ENCODE data around the gene IL1F10.

Gene IL1F10

DNA sequence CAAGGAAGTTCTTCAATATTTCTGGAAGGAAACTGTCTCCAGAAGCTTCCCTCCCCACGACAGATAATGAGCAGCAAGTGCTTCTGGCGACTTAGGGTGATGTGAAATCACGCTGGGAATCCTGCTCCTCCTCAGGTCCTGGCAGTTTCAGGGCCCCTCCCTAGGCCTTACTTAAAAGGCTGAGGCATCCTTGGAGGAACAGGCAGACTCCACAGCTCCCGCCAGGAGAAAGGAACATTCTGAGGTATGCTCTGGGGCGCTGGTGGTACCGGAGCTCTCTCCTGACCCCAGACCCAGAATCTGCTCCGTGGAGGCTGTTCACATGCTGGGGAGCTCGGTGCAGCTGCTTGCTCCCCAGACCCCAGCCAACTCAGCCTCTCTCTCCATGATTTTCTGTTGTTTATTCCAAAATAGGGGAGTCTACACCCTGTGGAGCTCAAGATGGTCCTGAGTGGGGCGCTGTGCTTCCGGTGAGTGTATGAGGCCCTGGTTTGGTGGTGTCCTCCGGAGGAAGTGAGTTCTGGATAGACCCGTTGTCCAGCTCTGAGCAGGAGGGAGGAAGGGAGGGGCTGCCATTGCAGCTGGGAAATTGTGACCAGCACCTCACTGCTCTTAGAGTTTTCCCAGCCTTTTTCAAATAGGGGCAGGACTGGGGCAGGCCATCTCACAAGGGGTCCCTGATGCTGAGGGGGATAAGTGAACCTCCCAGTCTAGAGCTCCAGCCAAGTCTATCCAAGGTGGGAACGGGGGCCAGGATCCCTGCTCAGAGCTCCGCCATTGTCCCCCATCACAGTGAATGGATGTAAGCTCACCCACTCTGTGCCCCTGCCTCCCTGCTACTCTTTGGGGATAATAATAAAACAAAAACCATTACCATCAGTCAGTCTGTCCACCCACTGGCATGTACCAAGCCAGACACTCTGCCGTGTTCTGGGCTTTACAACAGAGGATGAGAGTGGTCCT, 8.5 kb upstream of the IL1F10 start, which contains the start of gene IL36RN:
TSS of gene IL36RN (plus strand) at position 201 of the 963 bp plus-strand sequence. CDS start at position 442, 241 bp downstream.
- DNase-seq: no peak

DNA sequence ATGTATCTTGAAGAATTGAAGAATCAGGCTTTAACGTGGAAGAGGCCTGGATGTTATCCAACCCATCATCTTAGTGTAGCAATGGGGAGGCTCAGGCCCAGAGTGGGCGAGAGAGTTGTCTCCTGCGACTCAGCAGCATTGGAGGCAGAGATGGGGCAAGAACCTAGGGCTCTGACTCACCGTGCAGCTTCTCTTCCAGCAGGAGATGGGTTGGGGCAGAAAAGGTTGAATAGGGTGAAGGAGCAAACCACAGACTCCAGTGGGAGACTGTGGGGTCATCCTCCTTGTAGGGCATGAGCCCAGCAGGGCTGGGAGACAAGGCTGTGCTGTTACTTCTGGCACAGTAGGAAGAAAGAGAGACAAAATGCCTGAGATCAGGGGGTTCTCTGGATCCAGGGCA, 7.4 kb upstream of the IL1F10 start:
- DNase-seq: no peak

DNA sequence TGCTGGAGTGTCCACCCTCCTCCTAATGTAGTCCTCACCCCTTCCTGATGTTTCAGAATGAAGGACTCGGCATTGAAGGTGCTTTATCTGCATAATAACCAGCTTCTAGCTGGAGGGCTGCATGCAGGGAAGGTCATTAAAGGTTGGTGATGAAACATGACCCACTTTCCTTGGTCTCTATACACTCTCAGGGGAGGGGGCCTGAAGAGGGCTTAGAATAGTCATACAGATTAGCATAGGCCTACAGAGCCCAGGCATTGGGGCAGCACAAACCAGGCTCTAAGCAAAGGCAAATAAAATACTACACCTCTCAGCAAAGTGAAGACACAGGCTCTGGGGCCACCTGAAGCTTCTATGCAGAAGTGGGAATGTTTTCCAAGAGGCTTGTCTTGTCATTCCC, 7.0 kb upstream of the IL1F10 start:
- no peak for DNase-seq

DNA sequence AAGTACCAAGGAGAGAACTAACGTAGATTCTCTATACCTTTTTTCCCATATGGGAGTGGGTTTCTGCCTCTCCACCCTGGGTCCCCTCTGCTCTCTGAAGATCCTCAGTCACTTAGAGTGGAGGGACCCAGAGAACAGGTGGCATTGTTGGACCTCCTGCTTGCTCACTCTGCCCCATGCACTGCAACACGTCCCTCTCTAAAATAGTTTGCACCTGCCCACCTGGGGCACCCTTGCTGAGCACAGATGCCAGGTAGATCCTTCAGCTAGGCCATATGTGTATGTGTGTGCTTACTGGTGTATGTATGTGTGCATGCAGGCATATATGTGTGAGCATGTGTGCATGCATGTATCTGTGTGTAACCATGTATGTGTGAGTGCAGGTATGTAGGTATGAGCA, 6.5 kb upstream of the IL1F10 start:
- no peak for DNase-seq

DNA sequence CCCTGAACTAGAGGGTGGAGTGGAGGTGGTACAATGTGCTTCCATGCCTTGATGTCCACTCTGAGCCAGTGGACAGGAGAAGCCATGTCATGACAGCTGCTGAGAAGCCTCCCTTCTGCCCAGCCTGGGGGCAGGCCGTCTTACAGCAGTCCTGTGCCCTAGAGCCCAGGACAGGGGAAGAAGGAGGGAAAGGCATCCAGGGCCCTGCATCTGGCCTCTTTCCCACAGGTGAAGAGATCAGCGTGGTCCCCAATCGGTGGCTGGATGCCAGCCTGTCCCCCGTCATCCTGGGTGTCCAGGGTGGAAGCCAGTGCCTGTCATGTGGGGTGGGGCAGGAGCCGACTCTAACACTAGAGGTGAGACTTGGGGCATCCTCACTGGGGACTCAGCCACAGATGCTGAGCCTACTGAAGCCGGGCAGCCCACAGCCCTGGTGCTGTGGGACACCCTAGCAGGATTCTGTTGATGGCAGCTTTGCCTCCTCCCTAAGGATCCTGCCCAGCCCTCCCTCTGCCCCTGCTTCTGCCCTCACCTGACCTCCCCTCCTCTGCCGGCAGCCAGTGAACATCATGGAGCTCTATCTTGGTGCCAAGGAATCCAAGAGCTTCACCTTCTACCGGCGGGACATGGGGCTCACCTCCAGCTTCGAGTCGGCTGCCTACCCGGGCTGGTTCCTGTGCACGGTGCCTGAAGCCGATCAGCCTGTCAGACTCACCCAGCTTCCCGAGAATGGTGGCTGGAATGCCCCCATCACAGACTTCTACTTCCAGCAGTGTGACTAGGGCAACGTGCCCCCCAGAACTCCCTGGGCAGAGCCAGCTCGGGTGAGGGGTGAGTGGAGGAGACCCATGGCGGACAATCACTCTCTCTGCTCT, 5.6 kb upstream of the IL1F10 start:
- DNase-seq: no peak

DNA sequence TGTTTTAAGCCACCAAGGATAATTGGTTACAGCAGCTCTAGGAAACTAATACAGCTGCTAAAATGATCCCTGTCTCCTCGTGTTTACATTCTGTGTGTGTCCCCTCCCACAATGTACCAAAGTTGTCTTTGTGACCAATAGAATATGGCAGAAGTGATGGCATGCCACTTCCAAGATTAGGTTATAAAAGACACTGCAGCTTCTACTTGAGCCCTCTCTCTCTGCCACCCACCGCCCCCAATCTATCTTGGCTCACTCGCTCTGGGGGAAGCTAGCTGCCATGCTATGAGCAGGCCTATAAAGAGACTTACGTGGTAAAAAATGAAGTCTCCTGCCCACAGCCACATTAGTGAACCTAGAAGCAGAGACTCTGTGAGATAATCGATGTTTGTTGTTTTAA, 3.5 kb upstream of the IL1F10 start:
- no peak for DNase-seq

DNA sequence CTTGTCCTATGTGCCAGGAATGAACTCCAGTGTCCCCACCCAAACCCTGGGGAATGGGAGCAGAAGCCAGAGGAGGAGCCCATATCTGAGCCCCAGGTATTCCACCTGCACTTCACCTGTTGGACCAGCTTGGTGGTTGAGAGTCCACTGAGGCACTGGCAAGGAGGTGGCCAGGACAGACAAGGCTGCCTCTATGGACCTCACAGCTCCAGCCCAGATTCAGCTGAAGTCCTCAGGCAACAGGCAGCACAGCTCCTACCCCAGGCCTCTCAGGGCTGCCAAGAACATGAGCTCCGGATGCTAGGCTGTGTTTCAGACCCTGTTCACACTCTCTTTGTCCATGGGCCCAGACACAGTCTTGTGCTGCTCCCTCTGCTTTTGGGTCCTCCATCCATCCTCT, 2.9 kb upstream of the IL1F10 start:
- no peak for DNase-seq

DNA sequence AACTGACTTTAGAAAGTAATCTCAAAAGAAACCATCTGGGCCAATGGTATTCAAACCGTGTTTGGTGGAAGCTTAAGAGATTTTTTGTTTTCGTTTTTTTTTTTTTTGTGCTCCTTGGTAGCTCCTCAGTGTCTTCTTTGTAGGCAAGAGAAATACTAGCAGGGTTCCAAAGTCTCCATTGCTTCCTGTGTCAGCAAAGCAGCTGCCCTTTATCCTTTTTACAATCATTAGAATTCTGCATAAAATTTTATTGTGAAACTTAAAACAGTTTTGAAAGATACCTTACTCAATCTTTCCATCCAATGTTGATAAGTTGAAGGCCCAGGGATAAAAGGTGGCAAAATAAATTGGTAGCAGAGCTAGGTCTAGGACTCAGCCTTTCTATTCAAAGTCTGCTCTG, 479 bp downstream of the IL1F10 start:
- DNase-seq: no peak

DNA sequence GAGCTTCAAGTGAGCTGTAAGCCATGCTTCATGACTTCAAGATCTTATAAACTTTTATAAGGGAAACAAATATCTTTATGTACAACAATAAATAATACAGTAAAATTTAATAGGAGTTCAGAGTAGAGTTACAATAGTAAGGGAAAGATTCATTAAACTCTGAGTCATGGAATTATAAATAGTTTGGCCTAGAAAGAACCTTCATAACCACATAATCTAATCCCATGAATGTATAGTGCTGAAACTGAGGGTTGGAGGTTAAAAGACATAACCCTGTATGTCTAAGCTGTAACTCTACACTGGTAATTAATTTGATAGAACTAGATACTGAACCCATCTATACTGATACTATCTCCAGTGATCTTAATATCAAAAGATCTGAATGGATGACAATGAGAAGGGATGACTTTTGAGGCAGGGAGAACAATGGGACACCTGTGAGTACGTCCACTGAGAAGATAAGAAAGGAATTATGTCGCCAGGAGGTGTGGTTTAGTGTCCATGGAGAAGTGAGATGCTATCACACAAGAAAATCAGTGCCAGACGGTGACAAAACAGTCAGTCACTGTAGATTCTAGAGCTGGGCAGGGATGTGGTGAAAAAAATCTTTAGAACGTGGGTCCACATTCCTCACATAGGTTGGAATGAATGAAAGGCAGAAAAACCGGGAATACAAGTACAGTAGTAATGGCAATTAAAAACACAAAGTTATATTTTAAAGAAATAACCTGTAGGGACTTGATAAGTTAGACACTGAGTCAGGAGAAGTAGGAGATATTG, 1.1 kb downstream of the IL1F10 start:
- DNase-seq: no peak

DNA sequence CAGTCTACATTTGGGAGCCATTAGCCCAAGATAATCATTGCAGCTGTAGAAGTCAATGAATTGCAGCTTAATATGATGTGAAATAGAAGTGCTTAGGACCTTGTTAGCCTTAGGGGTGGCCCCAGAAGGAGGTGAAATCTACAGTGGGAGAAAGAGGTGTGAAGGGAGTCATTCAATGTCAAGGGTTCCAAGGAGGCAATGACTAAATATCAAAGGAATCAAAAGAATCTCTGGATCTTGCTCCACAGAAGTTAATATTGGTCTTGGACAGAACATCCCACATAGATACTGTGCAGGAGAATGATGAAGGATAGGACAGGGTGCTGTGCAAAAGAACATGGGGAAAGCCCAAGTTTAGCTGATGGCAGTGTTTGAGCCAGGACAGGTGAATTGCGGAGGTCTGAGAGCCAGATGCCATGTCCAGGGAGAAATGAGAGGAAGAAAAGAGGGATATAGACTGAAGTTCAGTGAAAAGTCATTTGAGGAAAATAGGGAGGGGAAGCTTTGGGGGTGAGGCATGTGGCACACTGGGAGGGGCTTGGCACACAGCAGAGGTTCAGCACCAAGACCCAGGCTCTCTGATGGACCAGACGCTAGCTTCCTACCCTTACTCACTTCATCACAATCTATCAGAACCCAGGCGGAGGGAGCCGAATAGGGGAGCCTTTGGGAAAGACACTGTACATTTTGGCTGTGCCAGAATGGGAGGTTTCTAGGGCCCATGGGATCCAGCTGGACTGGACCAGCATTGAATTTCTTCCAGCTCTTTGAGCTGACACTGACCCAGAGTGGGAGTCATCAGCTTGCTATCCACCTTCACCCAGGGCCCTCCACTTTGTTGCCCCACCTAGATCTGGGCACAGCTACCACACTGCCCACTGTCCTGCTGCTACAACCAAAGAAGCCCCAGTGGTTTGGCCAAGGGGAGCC, 2.2 kb downstream of the IL1F10 start:
- DNase-seq: no peak

DNA sequence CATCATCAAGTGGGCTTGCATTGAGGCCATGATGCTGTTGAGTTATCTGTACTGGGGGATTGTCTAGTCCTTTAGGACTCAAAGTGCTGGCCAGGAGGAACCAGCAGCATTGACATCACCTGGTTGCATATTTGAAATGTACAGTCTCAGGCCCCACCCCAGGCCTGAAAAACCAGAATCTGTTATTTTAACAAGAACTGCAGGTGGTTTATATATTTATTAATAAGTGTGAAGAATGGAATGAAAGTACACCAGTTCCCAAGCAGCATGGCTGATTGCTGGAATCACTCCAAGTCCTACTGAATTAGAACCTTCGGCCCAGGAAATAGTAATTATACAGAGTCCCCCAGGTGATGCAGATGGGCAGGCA, 2.8 kb downstream of the IL1F10 start:
- DNase-seq: no peak

DNA sequence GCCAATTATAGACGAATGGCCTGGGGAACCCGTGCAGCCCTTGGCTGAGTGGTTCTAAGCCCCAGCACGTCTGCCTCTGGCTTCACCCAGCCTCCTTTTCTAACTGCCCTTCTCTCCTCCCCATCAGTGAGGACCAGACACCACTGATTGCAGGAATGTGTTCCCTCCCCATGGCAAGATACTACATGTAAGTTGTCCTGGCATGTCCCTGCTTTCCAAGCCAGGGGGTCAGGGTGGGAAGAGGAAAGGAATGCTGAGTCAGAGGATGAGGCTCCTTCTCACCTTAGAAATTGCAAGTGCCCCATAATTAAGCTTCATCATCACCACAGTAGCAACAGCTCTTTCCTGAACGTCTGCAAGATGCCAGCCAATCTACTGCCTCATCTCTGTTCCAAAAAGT, 4.8 kb downstream of the IL1F10 start:
- no peak for DNase-seq

DNA sequence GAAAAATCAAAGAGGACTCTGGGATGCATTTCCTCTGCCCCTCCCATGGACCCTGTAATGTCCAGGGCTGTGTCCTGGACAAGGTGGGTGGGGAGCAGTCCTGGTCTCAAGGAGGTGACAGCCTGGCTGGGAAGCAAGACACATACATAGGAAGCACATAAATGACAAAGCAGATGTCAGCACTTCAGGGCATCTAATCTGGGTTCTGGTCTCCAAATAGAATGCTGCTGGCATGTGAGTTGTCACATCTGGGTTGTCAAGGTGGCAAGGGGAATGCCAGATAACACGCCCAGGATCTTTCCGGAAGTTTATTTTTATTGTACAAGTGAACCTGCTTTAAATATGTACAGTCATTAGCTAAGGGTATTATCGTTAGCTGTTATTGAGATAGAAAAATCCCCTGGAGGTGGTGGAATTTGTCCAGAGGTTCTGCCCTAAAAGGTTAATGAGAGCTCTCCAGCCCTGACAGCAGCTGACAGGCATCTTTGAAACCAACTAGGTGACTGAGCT, 5.6 kb downstream of the IL1F10 start:
- no peak for DNase-seq

DNA sequence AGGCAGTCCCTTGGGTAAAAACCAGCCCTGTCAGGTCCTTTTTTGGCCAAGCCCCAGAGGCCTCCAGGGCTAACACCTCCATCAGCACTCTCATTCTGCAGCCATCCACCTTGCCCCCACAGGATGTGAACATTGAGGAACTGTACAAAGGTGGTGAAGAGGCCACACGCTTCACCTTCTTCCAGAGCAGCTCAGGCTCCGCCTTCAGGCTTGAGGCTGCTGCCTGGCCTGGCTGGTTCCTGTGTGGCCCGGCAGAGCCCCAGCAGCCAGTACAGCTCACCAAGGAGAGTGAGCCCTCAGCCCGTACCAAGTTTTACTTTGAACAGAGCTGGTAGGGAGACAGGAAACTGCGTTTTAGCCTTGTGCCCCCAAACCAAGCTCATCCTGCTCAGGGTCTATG, 7.3 kb downstream of the IL1F10 start:
- DNase-seq: no peak

DNA sequence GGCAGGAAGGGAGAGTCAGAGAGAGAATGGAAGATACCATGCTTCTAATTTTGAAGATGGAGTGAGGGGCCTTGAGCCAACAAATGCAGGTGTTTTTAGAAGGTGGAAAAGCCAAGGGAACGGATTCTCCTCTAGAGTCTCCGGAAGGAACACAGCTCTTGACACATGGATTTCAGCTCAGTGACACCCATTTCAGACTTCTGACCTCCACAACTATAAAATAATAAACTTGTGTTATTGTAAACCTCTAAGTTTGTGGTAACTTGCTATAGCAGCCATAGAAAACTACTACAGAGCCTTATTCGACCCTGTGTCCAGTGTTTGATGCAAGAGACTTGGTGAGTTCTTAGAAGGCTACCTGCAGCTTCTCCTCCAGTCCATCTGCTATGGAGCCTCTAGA, 7.8 kb downstream of the IL1F10 start:
- no peak for DNase-seq

DNA sequence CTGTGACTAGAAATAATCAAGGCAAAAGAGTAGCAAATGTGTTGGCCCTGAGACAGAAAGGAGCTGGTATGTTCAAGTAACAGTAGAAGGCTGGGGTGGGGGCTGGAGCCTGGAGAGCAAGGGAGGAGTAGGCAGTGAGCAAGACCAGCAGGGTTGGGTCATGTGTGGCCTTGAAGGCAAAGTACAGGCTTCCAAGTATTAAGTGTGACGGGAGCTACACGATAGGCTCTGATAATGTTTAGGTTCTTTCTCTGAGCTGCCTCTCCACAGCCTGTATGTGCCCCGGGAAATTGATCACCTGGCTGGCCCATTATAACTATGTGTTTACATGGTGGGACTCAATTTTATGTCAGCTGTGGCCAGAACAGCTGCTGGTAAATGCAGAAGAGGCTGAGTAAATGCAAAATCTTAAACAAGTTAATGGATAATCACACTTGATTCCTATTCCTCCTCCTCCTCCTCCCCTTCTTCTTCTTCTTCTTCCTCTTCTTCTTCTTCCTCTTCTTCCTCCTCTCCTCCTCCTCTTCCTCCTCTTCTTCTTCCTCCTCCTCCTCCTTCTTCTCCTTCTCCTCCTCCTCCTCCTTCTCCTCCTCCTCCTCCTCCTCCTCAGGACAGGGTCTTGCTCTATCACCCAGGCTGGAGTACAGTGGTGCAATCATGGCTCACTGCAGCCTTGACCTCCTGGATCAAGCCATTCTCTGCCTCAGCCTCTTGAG, 9.3 kb downstream of the IL1F10 start:
- DNase-seq: no peak

DNA sequence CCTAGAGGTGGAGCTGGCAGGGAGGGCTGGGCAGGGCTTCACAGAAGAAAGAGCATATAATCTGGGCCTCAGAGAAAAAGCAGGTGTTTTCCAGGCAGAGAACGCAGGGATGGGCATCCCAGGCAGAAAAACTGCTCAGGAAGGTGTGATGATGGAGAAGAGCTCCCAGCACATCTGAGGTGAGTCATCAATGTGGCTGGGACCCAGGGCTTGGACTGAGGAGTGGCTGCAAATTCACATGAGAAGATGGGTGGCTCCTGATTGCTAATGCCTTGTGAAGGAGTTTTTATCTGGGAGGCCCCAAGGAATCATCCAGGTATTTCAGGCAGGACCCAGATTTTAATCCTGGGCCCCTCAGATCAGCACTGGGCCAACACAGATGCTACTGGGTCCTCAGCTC, 10.2 kb downstream of the IL1F10 start:
- DNase-seq: no peak

DNA sequence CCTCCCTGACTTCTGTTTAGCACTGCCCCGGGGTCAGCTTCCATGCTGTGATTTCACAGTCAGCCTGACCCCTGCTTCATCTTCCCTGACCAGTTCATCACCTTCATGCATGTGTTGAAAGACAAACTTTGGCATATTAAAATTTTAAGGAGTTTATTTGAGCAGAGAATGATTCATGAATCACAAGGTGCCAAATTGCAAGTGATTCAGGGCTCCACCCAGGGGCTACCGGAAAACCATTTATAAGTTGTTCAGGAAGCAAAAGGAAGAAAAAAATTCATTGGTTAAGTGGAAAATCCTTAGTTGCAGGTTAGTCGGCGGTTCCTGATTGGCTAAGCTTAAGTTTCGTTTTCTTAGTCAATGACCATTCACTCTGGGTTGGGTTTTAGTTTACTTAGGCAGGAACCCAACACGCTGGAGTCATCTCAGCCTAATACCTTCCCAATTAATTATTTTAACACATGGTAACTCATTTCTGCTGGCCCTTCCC, 10.6 kb downstream of the IL1F10 start:
- DNase-seq: no peak

DNA sequence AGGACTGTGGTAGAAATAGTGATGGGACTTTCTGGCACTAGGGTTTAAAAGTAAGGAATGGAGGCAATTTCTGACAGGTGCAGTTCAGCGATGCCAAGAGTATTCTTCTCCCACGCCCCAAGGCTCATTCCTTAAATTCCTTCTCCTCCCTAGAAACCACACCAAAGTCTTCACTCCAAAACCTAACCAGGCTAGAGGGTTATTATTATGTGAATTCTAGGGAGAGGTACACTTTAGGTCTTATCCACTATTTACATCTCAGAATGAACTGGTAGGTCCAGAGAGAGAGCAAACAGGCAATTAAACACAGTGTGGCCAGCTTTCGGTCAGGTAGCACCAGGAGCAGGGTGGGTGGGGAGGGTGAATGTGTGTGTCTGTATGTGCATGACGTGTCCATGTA, 11.4 kb downstream of the IL1F10 start:
- no peak for DNase-seq

DNA sequence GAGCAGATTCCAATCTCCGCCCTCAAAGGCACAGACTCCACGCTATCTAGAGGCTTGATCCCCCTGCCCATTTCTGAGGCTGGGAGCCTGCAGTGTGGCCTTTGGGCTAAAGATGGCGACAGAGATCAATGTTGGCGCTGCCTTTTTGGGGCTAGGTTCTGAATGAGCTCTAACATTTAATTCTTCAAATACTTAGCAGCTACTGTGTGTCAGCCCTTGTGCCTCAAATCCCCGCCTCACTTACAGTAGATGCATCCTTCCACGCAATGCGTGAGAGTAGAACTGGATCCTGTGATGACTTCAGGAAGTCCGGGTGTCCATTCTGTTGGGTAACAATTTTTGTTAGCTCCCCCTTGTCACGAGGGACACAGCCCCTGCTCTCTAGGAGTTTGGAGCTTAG, 12.4 kb downstream of the IL1F10 start:
- DNase-seq: no peak

All from right kidney (tissue), 1 donor.